Coronary artery (tissue), 2 donors: ENCODE measurements around the gene KRTAP4-5.

Experiments used
- DNase-seq: peaks from one replicate; pipeline ENCODE4 v3.0.0-alpha.2; 2017; ENCODE audit warnings: low spot score
- H3K27ac ChIP-seq, 2 donors: fragments of 200-600 bp; sonication (generic); one replicate each; pipeline ENCODE4 v1.5.1; 2016 to 2019
- H3K4me3 ChIP-seq: fragments of 200-600 bp; sonication (generic); 2 replicates; pipeline ENCODE4 v1.5.1; 2016; ENCODE audit warnings: mild to moderate bottlenecking, moderate library complexity
- TF ChIP-seq, protein P1 (sequence below): fragments of 200-600 bp; sonication (generic); IDR thresholded peaks from one replicate; pipeline ENCODE4 v1.5.1; 2019; ENCODE audit warnings: antibody characterized with exemption

KRTAP4-5 gene

GRCh38 chr17:41178843-41179616 is 29.4 kb upstream of the KRTAP4-5 start:
- Histone ChIP-seq H3K4me3 (no peak overlapping the region), H3K27ac (no peak overlapping the region)
- TF ChIP-seq, protein P1, sequence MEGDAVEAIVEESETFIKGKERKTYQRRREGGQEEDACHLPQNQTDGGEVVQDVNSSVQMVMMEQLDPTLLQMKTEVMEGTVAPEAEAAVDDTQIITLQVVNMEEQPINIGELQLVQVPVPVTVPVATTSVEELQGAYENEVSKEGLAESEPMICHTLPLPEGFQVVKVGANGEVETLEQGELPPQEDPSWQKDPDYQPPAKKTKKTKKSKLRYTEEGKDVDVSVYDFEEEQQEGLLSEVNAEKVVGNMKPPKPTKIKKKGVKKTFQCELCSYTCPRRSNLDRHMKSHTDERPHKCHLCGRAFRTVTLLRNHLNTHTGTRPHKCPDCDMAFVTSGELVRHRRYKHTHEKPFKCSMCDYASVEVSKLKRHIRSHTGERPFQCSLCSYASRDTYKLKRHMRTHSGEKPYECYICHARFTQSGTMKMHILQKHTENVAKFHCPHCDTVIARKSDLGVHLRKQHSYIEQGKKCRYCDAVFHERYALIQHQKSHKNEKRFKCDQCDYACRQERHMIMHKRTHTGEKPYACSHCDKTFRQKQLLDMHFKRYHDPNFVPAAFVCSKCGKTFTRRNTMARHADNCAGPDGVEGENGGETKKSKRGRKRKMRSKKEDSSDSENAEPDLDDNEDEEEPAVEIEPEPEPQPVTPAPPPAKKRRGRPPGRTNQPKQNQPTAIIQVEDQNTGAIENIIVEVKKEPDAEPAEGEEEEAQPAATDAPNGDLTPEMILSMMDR, result no peak
- DNase-seq, result no peak

DNA sequence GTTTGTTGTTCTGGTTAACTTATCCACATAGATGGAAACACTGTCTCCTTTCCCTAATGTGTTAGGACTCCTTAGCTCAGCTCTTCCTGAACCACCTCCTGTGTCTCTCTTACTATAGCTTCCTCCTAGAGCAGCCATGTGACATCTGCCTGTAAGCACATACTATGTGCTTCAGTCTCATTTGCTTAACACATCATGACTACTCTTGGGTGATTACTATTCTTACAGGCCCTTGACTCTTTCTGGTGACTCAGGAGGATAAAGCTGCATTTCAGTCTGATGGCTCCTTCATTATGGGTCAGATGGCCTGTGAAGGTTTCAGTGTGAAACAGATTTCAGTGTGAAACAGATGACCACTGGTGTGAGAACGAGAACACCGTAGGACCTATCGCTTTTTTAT is 28.7 kb upstream of the KRTAP4-5 start:
- TF ChIP-seq, protein P1, result no peak
- Histone ChIP-seq H3K4me3 (no peak overlapping the region), H3K27ac (no peak overlapping the region)
- no peak for DNase-seq

DNA sequence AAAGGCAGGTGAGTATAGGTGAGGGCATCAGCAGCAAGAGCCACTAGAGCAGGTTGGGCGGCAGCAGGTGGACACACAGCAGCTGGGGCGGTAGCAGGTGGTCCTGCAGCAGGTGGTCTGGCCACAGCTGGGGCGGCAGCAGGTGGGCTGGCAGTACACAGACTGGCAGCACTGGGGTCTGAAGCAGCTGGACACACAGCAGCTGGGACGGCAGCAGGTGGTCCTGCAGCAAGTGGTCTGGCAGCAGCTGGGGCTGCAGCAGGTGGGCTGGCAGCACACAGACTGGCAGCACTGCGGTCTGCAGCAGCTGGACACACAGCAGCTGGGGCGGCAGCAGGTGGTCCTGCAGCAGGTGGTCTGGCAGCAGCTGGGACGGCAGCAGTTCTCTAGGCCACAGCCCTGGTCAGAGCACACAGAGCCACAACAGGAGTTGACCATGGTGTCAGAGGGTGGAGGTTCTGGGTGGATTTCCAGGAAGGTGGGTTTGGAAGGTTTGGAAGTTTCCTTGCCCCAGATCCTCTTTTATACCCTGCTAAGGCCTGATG is 28.2 kb upstream of the KRTAP4-5 start, which contains the start of gene KRTAP4-2:
TSS of gene KRTAP4-2 (minus strand) at position 495 of the 545 bp plus-strand sequence. CDS start at position 438, 57 bp downstream.
- TF ChIP-seq, protein P1, result no peak
- no peak within 1 kb of the TSS for H3K27ac ChIP-seq
- no peak within 1 kb of the TSS for H3K4me3 ChIP-seq
- DNase-seq, result no peak

DNA sequence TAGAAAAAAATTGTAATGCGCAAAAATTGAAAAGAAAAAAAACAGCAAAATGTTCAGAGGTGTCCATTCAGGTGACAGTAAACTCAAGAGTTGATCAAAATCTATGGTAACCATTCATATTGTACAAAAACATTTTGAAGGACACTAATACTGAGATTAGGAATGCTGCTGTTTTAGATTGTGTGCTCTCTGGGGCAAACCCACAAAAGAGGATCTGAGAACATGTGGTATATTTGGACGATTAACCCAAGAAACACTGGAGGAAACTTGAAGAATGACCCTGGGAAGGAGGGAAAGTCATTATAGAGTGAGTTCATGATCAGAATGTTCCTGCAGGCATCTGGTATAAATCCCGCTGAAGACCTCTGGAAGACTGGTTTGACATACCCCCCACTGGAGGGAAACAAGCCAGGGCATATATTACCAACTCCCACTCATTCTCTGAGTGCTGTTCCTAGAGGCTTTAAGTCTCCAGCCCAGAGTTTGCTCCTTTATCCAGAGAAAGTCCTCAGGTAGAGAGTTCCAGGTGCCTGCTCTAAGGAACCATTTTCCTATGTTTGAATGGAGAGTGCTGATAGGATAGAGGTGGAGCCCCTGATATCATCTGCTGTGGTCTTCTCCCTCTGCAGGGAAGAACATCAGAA is 27.2 kb upstream of the KRTAP4-5 start:
- TF ChIP-seq, protein P1, result no peak
- Histone ChIP-seq H3K27ac (no peak overlapping the region), H3K4me3 (no peak overlapping the region)
- DNase-seq, result no peak

GRCh38 chr17:41171886-41172285 is 22.3 kb upstream of the KRTAP4-5 start:
- TF ChIP-seq, protein P1, result no peak
- H3K4me3 ChIP-seq, result no peak overlapping the region
- H3K27ac ChIP-seq, result no peak overlapping the region
- DNase-seq, result no peak

DNA sequence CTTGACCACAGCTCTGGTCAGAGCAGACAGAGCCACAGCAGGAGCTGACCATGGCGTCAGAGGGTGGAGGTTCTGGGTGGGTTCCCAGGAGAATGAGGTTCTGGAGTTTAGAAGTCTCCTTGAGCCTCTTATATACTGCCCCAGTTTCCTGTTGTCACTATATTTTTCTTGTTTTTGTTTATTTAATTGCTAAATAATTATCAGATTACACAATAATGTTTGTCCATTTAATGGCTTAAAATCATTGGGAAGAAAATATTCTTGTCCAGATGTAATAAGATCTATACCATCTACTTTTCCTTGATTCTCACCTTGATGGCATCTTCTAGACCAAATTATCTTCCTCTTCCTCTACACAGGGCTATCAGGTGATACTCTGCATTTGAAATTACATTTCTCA is 18.5 kb upstream of the KRTAP4-5 start, which contains the start of gene KRTAP4-3:
TSS of gene KRTAP4-3 (minus strand) at position 101 of the 400 bp plus-strand sequence. CDS start at position 52, 49 bp downstream.
- Histone ChIP-seq H3K27ac (no peak within 1 kb of the TSS), H3K4me3 (no peak within 1 kb of the TSS)
- TF ChIP-seq, protein P1, result no peak
- DNase-seq, result no peak
